LHCN-M2 (cell line): ENCODE measurements around the gene SEMG1. TPM values are rescaled to one million over a fixed set of nuclear protein-coding genes. Genes with fewer than 3 reads are reported as not detected.

Experiments
- DNase-seq: peaks from one replicate; pipeline ENCODE4 v3.0.0-alpha.2; 2012; ENCODE audit warnings: low read depth
- total RNA-seq: library from RNA; depleted of rRNA; stranded (reverse); fragments of >200 nt; gene quantifications from 2 replicates; pipeline ENCODE4 v1.2.3, GENCODE V29; 2014; rRNA removed

SEMG1 gene
- total RNA-seq, 1 experiment from 2014 or later = not detected

DNA sequence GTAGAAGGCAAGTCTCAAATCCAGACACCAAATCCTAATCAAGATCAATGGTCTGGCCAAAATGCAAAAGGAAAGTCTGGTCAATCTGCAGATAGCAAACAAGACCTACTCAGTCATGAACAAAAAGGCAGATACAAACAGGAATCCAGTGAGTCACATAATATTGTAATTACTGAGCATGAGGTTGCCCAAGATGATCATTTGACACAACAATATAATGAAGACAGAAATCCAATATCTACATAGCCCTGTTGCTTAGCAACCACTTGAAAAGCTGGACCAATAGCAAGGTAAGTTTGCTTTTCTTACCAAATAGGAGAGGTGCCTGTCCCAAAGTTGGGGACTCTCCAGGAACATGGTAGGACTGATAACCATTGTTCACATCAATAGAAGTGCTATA, 16.3 kb downstream of the SEMG1 start:
- DNase-seq = no peak

DNA sequence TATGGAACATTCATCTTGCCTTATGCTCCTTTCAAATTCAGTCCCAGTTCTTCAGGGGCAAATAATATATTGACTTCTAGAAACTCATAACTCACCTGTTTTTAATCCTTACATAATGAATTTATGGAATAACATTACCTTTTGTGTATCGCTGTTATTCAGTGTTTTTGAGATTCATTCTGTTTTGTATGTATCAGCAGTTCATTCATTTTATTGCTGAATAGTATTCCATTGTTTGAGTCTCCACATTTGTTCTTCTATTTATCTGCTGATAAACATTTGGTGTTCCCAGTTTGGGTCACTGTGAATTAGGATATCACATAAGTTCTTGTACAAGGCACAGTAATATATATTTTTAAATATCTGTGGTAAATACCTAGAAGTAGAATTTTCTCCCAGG, 19.5 kb downstream of the SEMG1 start:
- DNase-seq = no peak

DNA sequence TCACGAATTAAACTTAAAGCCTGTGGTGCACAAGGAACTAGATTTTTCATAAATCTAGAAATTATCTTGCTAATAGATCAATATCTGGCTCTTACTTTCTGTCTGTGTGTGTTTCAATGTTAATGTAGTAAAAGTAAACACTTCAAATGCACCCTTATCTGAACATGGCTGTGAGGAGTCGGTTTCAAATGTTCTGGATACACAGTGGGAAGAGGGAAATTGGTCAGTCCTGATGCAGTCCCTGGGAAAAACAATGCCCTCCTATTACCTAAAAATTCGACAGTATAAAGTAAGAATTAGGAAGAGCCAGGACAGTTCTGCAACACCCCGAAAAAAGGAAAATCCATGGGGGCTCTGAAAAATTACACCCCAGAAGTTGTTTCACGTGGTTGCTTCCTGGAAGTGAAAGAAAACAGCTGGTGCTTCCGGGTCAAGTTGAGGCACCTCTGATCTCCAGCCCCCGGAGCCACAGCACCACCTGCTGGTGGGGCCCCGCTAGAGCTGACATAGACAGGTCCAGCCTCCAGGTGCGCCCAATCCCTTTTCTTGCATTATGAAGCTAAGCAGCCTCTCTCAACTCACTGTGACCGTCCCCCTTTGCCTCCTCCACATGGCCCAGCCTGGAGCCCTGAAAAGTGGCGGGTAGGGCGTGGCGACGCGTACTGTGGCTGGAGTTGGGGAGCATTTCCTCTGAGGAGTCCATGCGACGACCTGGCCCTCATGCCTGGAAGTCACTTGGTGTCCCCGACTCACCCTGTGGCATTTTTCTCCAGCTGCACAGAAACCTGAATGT, 22.6 kb downstream of the SEMG1 start:
- peak; percentile 11 for DNase-seq

DNA sequence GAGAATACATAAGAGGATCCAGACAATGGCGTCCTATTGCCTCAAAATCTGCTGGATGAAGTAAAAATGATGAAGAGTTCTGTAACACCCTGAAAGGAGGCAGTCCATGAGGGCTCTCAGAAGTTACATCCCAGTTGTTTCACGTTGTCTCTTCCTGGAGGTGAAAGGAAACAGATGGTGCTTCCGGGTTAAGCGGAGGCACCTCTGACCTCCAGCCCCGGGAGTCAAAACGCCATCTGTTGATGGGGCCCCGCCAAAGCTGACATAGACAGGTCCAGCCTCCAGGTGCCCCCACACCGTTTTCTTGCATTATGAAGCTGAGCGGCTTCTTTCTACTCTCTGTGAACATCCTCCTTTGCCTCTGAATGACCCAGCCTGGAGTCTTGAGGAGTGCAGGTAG, 23.8 kb downstream of the SEMG1 start:
- no peak for DNase-seq

DNA sequence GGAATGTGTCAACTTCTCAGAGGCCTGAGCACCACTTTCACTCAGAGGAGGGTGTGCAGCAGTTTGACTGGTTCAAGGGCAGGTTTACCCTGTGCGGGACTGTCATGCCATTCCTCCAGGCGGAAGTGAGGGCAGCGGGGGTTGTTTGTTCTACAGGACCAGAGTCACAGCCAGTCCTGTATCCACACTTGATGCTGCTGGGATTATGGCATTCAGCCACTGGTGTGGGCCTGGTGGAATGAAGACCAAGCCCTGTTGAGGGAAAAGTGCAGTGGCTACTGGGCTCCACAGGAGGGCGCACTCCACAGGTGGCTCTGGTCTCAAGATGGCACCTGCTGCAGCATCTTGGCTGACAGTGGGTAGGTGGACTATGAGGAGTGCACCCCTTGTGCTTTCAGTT, 29.2 kb downstream of the SEMG1 start:
- DNase-seq = no peak

DNA sequence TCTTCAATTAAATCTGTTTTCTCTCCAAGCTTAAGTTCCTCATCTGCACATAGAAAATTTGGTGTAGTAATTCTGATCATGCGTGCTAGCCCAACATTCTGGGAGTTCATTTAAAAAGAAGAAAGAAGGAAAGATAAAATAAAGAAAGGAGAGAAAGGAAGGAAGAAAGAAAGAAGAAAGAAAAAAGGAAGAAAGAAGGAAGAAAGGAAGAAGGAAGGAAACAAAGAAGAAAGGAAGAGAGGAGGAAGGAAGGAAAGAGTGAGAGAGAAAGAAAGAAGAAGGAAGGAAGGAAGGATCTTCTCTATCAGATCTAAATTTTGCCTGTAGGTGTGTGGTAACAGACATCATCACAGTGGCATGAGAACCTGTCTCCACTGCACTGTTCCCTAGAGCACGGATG, 31.3 kb downstream of the SEMG1 start:
- DNase-seq = no peak

DNA sequence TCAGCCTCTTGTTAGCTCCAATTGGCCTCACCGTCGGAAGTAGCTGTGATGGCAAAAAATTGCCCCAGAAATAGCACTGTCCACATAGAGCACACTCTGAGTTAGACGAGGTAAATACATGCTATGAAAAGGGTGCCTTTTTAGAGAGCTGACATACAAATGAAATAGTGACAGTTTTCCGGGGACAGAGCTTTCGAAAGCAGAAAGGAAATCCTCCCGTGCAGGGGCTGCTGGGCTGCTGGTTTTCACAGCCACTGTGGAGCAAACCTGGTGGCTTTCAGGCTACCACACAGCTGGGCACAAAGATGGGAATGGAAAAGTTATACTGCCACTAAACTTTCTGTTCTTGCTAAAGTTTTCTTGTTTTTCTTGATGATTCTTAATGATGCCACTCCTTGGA, 39.3 kb downstream of the SEMG1 start:
- no peak for DNase-seq

DNA sequence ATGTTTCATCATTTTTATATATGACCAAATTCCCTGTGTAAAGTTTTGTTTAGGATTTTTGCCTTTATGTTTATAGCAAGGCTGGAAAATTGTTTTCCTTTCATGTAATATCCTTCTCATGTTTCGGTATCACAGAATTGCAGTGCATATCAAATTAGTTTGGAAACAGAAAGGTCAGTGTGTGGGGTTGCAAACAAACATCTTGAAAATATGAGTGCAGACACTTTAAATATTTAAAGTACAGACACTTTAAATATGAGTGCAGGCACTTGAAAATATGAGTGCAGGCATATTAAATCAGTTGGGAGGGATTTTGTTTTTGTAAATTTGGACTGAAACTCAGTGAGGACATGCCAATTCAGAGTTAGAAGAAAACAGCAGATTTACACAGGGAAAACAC, 41.0 kb downstream of the SEMG1 start:
- no peak for DNase-seq

DNA sequence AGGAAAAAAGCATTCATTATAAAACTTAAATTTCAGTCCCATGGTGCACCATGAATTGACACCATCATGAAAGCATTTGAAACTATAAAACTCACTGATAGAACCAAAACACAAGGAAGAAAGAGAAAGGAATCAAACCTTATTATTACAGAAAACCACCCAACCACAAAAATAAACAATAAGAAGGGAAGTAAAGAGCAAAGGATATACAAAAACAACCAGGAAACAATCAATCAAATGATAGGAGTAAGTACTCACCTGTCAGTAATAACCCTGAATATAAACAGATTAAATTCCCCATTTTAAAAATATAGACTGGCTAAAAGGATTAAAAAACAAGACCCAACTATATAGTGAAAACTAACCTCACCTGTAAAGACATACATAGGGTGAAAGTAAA, 41.8 kb downstream of the SEMG1 start:
- no peak for DNase-seq

DNA sequence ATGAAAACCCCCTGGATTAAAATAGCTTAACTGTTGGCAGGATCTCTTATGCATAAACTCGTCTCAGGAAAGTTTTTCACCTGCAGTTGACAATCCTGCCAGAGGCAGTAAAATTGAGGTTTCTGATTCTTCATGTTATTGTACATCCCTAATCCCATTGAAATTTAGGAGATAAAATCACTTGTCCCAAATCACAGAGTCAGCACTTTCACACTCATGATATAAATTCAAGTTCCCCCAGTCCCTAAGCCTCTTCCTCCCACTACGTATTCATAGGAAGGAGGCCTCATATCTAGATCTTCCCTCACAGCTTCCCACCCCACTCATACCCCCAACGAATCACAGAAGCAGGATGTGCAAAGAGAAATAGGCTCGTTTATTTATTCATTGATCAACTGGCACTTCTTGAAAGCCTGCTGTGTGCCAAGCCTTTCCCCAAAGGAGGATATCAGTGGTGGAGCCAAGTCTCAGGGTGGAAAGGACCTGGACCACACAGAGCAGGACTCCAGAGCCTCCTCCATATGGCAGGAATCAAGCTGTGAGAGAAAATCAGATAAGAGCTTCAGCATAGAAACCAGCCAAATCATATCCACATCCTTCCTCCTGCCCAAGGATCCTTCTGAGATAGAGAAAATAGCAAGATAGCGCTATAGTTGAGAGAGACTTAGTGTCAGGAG, 45.2 kb downstream of the SEMG1 start:
- DNase-seq = no peak

DNA sequence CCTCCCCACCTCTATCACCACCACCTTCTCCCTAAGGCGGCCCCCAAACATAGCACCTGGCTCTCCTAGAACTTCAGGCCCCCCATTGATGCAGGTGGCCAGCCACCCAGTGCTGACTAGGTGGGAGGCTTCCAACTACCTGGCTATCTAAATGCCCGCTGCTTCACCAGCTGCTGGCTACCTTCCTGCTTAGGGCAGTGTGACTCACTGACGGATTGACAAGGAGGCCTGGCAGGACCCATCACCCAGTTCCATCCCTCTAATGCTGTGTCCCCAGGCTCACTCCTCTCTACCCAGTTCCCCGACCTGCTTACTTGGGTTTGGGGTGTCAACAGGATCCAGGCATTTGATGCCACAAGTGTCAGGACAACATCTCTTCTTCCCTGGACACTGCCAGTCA, 46.4 kb downstream of the SEMG1 start:
- no peak for DNase-seq

DNA sequence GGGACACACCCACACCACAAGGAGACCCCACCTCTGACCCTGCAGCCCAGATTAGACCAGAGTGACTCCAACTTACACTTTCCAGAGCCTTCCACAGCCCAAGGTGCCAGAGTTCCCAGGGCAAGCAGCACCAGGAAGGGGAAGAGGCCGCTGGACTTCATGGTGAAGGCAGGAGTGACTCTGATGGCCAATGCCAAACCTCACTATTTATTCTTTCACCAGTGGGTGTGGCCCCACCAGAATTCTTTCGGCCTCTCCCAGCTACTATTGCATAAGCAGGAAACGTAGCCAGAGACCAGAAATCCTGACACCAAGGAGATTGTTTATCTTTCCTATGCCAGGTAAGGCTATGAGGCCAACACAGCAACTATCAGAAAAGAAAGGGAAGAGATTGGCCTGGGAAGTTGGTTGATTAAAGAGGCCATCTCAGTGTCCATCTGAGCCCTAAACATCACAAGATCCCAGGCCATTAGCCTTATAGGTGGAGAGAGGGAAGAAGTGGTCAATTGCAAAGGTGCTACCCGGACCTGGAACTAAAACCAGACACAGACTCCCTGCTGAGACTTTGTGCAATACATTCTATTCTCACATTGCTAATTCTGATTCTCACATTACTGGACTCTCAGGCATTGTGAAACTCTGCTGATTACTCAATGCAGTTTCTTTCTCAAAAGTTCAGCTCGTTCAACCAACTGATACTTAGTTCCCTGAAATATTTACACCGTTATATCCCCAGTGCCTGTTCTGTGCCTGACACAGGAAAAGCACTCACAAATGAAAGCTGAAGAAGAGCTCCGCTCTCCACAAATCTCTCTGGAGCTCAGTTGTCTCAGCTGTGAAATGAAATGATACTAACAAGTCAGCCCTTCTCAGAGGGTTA, 47.8 kb downstream of the SEMG1 start, which contains the start of gene SLPI:
Gene SLPI (minus strand): TSS at position 182 of the 880 bp plus-strand sequence. CDS start 21 bp downstream, at position 161.
- DNase-seq = peak; percentile 45

DNA sequence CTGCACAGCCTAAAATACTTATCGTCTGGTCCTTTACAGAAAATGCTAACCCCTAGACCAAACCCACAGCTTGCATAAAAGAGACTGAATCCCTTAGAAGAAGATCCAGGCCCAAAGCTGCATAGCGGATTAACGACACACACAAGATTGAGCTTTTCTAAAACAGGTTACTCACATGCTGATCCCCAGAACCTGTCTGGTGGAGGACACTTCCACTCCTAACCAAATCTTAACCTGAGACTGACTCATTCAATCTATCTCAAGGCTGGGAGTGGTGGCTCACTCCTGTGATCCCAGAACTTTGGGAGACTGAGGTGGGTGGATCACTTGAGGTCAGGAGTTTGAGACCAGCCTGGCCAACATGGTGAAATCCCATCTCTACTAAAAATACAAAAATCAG, 50.3 kb downstream of the SEMG1 start:
- no peak for DNase-seq

DNA sequence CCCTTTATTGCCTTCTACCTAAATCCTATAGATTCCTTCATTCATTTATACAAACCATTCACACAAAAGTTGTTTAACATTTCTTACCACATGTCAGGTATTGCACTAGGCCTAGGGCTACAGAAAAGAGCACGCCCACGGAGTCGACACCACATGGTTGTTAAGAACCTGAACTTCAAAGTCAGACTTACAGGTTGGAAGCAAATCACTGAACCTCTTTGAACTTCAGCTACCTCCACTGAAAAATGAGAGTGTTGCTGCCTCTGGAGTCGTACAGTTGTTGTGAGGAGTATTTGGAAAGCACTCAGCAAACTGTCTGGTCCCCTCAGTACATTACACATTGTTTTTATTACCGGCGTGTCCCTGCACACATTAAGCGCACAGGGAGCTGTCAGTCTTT, 50.9 kb downstream of the SEMG1 start:
- no peak for DNase-seq

DNA sequence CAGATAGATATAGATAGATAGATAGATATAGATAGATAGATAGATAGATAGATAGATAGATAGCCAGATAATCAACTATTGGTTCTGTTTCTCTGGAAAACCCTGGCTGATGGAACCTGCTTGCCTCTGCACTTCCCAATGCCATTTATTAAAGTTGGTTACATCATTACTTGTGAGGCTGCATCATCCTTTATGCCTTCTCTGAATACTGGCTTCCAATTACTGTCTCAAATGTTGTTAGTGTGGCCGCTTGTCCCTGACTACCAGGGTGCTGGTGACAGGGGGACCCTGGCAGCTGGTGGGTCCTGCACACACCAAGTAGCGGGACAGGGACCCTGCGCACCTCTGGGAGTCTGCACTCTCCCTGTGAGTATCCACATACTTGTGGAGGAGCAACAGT, 51.4 kb downstream of the SEMG1 start:
- no peak for DNase-seq

DNA sequence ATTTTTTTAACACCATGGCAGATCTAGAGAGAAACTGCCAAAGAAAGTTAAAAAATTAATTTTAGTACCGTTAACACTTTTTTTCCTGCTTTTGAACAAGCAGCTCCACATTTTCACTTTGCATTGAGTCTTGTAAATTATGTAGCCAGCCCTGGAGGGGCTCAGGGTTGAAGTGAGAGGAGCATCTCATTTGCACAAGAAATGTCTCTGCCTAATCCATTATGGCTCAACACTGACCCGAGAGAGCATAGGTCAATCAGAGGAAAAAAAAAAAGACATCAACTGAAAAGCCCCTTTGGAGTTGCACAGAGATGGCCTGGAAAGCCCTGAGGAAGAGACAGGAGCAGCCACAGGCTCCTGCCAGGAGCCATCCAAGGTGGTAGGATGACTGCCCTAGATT, 51.8 kb downstream of the SEMG1 start:
- no peak for DNase-seq

Other genes with a start within 250 kb of the SEMG1 start
- 59.3 and 61.7 TPM in 2 replicates for gene TOMM34, start 246.6 kb upstream of the SEMG1 start, total RNA-seq
- 18.2 and 22.3 TPM in 2 replicates for gene STK4, start 240.5 kb upstream of the SEMG1 start, total RNA-seq
- gene KCNS1, start 105.9 kb upstream of the SEMG1 start, total RNA-seq = not detected in 2 replicates
- not detected in 2 replicates for gene WFDC5, start 91.9 kb upstream of the SEMG1 start, total RNA-seq
- gene WFDC12, start 82.6 kb upstream of the SEMG1 start, total RNA-seq = not detected in 2 replicates
- gene PI3, start 32.1 kb upstream of the SEMG1 start, total RNA-seq = not detected in 2 replicates
- not detected in 2 replicates for gene SEMG2, start 14.3 kb downstream of the SEMG1 start, total RNA-seq
- gene SLPI, start 47.5 kb downstream of the SEMG1 start, total RNA-seq = not detected in 2 replicates
- gene RBPJL, start 99.8 kb downstream of the SEMG1 start, total RNA-seq = not detected in 2 replicates
- gene MATN4, start 101.3 kb downstream of the SEMG1 start, total RNA-seq = 0.23 TPM in 1 of 2 replicates, not detected in the other
- 102 and 126 TPM in 2 replicates for gene SDC4, start 141.4 kb downstream of the SEMG1 start, total RNA-seq
- 23.6 and 30.2 TPM in 2 replicates for gene SYS1, start 156.1 kb downstream of the SEMG1 start, total RNA-seq
- gene TP53TG5, start 171.3 kb downstream of the SEMG1 start, total RNA-seq = not detected in 2 replicates
- 0.29 and 1.3 TPM in 2 replicates for gene DBNDD2, start 201.3 kb downstream of the SEMG1 start, total RNA-seq
- gene PIGT, start 209.1 kb downstream of the SEMG1 start, total RNA-seq = 104 and 118 TPM in 2 replicates